Fibroblast of villous mesenchyme (primary cell): Measurements from ENCODE around the gene SLC22A3. TPM values are rescaled to one million over a fixed set of nuclear protein-coding genes. Genes with fewer than 3 reads are reported as not detected.
"Not testable (repeated sequence)": the region's sequence is repeated elsewhere in the genome, so short reads cannot be mapped to it uniquely, and the experiment has no call there.

Source experiments
- DNase-seq: peaks from one replicate; pipeline ENCODE4 v3.0.0-alpha.2; 2010; ENCODE audit warnings: low read depth
- H3K4me3 ChIP-seq: 2 replicates; pipeline ENCODE4 v1.5.1; 2011; ENCODE audit warnings: low read depth, mild to moderate bottlenecking, low read length
- CTCF ChIP-seq: IDR thresholded peaks from 2 replicates; pipeline ENCODE4 v1.5.1; 2012; ENCODE audit warnings: low read depth, mild to moderate bottlenecking, low read length; ENCODE audit not compliant: insufficient read depth
- total RNA-seq: library from RNA; depleted of rRNA; stranded (reverse); fragments of >200 nt; gene quantifications from 2 replicates; pipeline ENCODE4 v1.2.3, GENCODE V29; 2012

The SLC22A3 gene
- 1.3 and 10.0 TPM in 2 replicates for total RNA-seq

GRCh38 chr6:160348223-160349019 lies at the start of gene SLC22A3:
TSS of gene SLC22A3 (plus strand) at chr6:160348378. CDS start at chr6:160348420, 42 bp downstream.
- peak within 1 kb of the TSS; percentile 71 for H3K4me3 ChIP-seq
- TF ChIP-seq CTCF = peak; percentile 16
- peak; percentile 34 for DNase-seq

GRCh38 chr6:160299559-160299958 lies 48.6 kb upstream of the SLC22A3 start:
- no peak for TF ChIP-seq CTCF
- DNase-seq = no peak
- no peak overlapping the region for H3K4me3 ChIP-seq

- H3K4me3 ChIP-seq = no peak overlapping the region
- no peak for DNase-seq
- TF ChIP-seq CTCF = no peak
These were observed 48.0 kb upstream of the SLC22A3 start for GRCh38 chr6:160300076-160300695.

GRCh38 chr6:160301339-160301738 lies 46.8 kb upstream of the SLC22A3 start:
- no peak for DNase-seq
- no peak for TF ChIP-seq CTCF
- H3K4me3 ChIP-seq = no peak overlapping the region

GRCh38 chr6:160302431-160303082 lies 45.6 kb upstream of the SLC22A3 start:
- not testable (repeated sequence) for H3K4me3 ChIP-seq
- DNase-seq = peak; percentile 48

- DNase-seq = no peak
- TF ChIP-seq CTCF = no peak
These were observed 44.4 kb upstream of the SLC22A3 start for GRCh38 chr6:160303806-160304205.

More at GRCh38 chr6:160303806-160304205, 44.4 kb upstream of the SLC22A3 start:
- H3K4me3 ChIP-seq = no peak overlapping the region
